ENCODE data around the gene NKD1.
"Not testable (repeated sequence)": the region's sequence is repeated elsewhere in the genome, so short reads cannot be mapped to it uniquely, and the experiment has no call there.

The NKD1 gene

GRCh38 chr16:50548125-50548908 lies at the start of gene NKD1:
TSS of gene NKD1 (plus strand) at chr16:50548396. CDS start at chr16:50548554, 158 bp downstream.
- peak; percentile 26 to 28 for DNase-seq

- DNase-seq = no peak
Measured at GRCh38 chr16:50498431-50499155, 49.6 kb upstream of the NKD1 start.

GRCh38 chr16:50499254-50499653 lies 48.9 kb upstream of the NKD1 start:
- no peak for DNase-seq

- DNase-seq = no peak
Measured at GRCh38 chr16:50500171-50500874, 47.9 kb upstream of the NKD1 start.

- no peak for DNase-seq
Measured at GRCh38 chr16:50501251-50501650, 46.9 kb upstream of the NKD1 start.

- DNase-seq = no peak
Measured at GRCh38 chr16:50501986-50502615, 46.1 kb upstream of the NKD1 start.

- DNase-seq = no peak
Measured at GRCh38 chr16:50502616-50503011, 45.6 kb upstream of the NKD1 start.

- not testable (repeated sequence) for DNase-seq
Measured at GRCh38 chr16:50503868-50504531, 44.2 kb upstream of the NKD1 start.

GRCh38 chr16:50505115-50505514 lies 43.1 kb upstream of the NKD1 start:
- no peak for DNase-seq

GRCh38 chr16:50505714-50506542 lies 42.3 kb upstream of the NKD1 start:
- DNase-seq = no peak

GRCh38 chr16:50506543-50506937 lies 41.7 kb upstream of the NKD1 start:
- no peak for DNase-seq

- DNase-seq = no peak
Measured at GRCh38 chr16:50507397-50507796, 40.8 kb upstream of the NKD1 start.

- peak in 1 of 2 experiments; percentile 13 for DNase-seq
Measured at GRCh38 chr16:50509521-50510341, 38.5 kb upstream of the NKD1 start.

- DNase-seq = no peak
Measured at GRCh38 chr16:50515218-50515617, 33.0 kb upstream of the NKD1 start.

- DNase-seq = no peak
Measured at GRCh38 chr16:50516401-50516800, 31.8 kb upstream of the NKD1 start.

GRCh38 chr16:50516890-50517289 lies 31.3 kb upstream of the NKD1 start:
- no peak for DNase-seq

- no peak for DNase-seq
Measured at GRCh38 chr16:50517450-50518252, 30.5 kb upstream of the NKD1 start.

- DNase-seq = no peak
Measured at GRCh38 chr16:50519001-50519400, 29.2 kb upstream of the NKD1 start.

GRCh38 chr16:50519602-50520001 lies 28.6 kb upstream of the NKD1 start:
- DNase-seq = no peak

Measured in Kasumi-1 (cell line).